Measurements from ENCODE around the gene SHISA9.
"Not testable (repeated sequence)": the region's sequence is repeated elsewhere in the genome, so short reads cannot be mapped to it uniquely, and the experiment has no call there.

DNA sequence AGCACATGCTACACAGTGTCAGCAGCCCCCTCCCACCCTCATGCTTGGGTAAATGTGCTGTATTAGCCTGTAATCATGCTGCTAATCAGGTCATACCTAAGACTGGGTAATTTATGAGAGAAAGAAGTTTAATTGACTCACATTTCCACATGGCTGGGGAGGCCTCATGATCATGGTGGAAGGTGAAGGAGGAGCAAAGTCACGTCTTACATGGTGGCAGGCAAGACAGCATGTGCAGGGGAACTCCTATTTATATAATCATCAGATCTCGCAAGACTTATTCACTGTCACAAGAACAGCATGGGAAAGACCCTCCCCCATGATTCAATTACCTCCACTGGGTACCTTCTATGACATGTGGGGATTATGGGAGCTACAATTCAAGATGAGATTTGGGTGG lies 44.0 kb upstream of the SHISA9 start:
- TF ChIP-seq, protein P1, sequence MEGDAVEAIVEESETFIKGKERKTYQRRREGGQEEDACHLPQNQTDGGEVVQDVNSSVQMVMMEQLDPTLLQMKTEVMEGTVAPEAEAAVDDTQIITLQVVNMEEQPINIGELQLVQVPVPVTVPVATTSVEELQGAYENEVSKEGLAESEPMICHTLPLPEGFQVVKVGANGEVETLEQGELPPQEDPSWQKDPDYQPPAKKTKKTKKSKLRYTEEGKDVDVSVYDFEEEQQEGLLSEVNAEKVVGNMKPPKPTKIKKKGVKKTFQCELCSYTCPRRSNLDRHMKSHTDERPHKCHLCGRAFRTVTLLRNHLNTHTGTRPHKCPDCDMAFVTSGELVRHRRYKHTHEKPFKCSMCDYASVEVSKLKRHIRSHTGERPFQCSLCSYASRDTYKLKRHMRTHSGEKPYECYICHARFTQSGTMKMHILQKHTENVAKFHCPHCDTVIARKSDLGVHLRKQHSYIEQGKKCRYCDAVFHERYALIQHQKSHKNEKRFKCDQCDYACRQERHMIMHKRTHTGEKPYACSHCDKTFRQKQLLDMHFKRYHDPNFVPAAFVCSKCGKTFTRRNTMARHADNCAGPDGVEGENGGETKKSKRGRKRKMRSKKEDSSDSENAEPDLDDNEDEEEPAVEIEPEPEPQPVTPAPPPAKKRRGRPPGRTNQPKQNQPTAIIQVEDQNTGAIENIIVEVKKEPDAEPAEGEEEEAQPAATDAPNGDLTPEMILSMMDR (IDR thresholded peaks at IDR 0.05), result not testable (repeated sequence)
- not testable (repeated sequence) for TF ChIP-seq EP300 (IDR thresholded peaks at IDR 0.05)

All from esophagus muscularis mucosa (tissue), 3 donors.